ENCODE data around the gene TNFRSF18.

The TNFRSF18 gene

GRCh38 chr1:1213345-1214265, 7.2 kb upstream of the TNFRSF18 start, which contains the start of gene TNFRSF4:
Gene TNFRSF4 (minus strand): TSS chr1:1214153. CDS start chr1:1214127, 26 bp downstream.
- no peak for DNase-seq (ENCODE audit: low read depth in 2 of 2)

DNA sequence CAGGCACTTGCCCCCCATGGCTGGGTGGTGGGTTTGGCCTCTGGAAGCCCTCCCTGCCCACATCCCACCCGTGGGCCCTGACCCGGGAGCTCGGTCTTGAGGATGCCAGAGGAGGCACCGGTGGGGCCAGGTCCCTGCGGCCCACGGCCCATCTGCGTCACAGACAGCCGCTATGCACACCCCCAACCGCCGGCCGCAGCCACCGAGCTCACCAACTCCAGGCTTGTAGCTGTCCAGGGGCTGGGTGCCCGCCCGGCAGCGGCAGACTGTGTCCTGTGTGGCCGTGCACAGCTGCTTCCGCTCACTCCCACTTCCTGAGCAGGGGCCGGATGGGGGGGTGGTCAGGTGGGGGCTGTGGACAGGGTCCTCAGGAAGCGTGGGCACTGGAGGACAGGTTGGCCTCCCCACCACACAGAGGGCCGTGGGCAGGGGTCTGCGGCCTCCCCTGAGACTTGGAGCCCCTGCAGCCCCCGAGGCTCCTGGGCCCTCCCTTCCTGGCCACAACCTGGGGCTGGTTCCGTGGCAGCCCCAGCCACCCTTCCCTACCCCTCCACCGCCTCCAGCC, 6.5 kb upstream of the TNFRSF18 start:
- no peak for DNase-seq (ENCODE audit: low read depth in 2 of 2)

DNA sequence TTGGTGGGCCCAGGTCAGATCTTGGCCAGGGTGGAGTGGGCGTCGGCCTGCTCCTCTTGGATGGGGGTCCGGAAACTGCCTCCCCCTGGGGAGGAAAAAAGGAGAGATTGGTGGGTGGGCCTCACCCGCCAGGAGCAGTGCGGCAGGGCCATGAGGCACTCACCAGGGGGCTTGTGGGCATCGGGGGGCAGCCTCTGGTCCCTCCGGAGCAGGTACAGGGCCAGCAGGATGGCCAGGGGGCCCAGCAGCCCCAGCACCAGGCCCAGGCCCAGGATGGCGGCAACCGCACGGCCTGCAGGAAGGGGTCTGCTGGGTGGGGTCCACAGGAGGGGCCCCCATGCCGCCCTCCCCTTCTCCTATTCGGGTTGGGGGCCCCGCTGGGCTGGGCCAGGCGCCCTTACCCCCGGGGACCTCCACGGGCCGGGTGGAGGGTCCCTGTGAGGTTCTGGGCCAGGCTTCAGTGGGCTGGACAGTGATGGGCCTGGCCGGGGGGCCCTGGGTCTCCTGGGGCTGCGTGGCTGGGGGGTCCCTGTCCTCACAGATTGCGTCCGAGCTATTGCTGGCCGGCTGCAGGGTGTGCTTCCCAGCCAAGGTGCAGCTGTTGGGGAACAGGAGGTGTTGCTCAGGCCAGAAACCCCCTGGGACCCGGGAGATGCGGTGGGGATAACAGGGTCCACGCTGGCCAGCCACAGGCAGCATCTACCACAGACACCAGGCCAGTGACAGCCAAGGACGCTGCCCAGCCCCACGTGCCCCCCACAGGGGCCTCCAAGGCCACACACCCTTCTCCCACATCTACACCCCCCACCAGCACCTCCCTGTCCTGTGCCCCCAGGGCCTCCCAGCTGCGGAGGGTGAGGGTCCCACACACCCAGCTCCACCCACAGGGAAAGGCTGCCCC, 5.4 kb upstream of the TNFRSF18 start:
- no peak for DNase-seq (ENCODE audit: low read depth in 2 of 2)

DNA sequence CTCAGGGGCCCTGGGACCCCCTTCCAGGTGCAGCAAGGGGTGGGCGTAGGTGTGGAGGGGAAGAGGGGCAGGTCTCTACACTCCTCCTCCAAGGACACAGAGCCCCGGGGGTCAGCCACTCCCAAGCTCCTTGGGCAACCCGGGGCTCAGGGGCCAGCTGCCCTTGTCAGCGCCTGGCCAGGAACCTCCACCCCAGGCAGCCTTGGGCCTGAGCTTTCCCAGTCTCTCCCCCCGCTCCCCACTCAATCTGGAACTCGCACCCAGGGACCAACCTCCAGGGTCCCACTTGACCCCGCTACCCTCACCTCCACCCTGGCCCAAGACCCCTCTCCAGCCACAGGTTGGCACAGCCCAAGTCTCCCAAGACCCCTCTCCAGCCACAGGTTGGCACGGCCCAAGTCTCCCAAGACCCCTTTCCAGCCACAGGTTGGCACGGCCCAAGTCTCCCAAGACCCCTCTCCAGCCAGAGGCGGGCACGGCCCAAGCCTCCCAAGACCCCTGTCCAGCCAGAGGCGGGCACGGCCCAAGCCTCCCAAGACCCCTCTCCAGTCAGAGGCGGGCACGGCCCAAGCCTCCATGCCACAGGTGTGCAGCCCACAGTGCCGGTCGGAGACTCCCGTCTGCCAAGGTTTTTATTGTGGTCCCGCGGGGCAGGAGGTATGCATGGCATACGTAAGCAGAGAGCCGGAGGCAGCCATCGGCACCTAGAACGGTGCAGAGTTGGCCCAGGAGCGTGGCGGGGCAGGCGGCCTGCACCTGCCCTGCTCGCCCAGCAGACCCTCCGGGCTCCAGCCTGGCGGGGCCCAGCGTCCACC, 4.5 kb upstream of the TNFRSF18 start:
- no peak for DNase-seq (ENCODE audit: low read depth in 2 of 2)

- no peak for DNase-seq (ENCODE audit: low read depth in 2 of 2)
These were observed 2.5 kb upstream of the TNFRSF18 start for GRCh38 chr1:1208713-1209433.

GRCh38 chr1:1207571-1207892, 1.1 kb upstream of the TNFRSF18 start:
- DNase-seq (ENCODE audit: low read depth in 2 of 2), result no peak

GRCh38 chr1:1206966-1207531, 657 bp upstream of the TNFRSF18 start:
- no peak for DNase-seq (ENCODE audit: low read depth in 2 of 2)

GRCh38 chr1:1205769-1206375, 520 bp downstream of the TNFRSF18 start:
- no peak for DNase-seq (ENCODE audit: low read depth in 2 of 2)

GRCh38 chr1:1204998-1205768, 1.2 kb downstream of the TNFRSF18 start:
- no peak for DNase-seq (ENCODE audit: low read depth in 2 of 2)

- DNase-seq (ENCODE audit: low read depth in 2 of 2), result no peak
These were observed 1.9 kb downstream of the TNFRSF18 start for GRCh38 chr1:1204425-1204920.

DNA sequence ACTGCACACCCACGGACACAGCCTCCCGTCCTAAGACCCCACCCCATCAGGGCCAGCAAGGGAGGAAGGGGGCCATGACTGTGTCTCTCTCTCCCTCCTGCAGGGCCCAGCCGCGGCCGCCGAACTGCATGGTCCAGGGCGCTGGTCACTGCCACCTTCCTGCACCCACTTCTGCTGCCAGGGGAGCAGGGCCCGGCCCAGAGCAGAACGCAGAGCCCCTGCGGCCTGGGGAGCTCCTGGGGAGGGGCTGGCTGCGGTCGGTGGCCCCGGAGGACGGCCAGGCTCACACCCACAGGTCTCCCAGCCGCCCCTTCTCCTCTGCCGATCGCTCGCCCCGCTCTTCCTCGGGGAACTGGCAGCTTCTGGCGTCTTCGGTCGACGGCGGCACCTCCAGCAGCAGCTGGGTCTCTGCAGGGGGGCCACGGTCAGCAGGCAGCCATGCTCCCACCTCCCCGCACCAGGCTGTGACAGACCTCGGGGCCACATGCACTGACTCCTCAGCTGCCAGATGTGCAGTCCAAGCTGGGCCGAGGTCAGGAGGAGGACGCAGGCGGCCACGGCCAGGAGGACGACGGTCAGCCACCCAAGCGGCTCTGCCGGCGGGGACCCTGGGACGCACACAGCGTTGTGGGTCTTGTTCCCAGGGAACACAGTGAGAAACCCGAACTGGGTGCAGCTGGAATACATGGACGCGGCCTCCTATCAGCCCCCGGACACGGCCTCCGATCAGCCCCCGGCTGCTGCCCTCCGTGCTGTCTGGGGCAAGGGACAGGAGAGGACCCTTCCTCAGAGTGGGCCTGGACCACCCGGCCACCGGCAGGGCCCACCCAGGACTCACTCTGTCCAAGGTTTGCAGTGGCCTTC, 2.6 kb downstream of the TNFRSF18 start:
- no peak for DNase-seq (ENCODE audit: low read depth in 2 of 2)

DNA sequence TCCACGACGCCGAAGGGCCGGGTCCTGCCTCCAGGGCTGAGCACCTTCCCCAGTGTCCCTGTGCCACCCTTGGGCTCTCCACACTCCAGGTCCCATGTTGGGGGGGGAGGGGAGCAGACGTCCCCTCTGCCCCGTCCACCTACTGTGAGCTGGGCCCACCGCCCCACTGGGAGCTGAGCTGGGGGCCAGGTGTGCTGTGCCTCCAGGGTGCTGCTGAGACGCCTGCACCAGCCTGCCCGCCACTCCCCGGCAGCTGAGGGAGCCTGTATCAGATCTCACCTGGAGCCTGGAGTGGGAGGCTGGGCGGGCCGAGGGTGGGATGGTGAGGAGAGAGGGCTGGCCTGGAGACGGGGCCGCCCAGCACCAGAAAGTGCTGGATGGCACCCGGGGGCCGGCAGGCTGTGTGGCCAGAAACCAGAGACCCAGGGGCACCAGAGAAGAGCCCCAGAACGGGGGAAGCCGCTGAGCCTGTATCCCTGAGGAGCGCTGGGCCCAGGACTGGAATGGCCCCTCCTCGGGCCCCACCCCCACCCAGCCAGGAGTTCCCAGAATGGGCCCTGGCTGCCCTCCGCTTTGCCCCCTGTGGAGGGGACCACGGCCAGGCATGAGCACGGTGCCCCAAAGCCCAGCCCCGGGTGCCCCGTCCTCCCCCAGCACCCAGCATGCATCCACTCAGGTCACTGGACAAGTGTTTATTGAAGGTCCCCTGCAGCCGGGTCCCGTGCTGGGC, 3.4 kb downstream of the TNFRSF18 start:
- no peak for DNase-seq (ENCODE audit: low read depth in 2 of 2)

DNA sequence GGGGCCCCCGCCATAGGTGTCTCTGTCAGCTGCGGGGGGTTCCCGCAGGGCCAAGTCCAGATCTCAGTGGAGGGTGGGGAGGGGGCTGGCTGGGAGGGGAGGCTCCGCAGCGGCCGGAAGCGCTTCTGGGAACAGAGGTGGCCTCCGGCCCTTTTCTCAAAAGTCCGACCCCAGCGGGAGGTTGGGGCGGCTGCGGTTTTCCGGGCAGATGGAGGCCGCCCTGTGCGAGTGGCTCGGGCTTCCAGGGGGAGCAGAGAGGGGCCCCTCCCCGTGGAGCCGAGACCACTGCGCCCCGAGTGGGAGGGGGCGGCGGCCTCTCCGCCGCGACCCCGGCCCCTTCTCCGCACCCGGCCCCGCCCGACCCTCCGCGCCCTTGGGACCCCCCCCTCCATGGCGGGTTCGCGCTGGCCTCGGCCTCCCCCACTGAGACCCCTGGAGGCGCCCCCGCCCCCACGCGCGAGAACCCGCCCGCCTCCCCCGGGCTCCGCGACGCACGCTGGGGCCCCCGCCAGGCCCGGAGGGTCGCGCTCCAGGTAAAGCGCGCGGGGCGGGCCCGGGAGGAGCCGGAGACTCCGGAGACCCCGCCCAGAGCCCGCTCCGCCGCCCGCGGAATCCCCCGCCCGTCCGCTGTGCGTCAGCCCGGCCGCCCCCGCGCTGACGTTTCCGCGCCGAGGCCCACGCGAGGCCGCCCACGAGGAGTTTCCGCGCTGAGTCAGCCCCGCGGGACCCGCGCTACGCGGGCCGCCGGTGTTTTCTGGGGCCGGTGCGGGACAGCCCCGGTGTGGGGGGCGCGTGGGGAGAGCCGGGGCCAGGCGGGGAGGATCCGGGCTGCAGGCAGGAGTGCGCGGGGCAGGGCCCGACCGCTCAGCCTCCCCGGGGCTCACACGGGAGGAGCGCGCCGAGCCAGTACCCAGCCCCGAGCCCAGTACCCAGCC, 5.2 kb downstream of the TNFRSF18 start:
- peak; percentile 70 to 75 for DNase-seq (ENCODE audit: low read depth in 2 of 2)

- no peak for DNase-seq (ENCODE audit: low read depth in 2 of 2)
These were observed 6.2 kb downstream of the TNFRSF18 start for GRCh38 chr1:1199961-1200875.
